Right lobe of liver (tissue), 4 donors: Measurements from ENCODE around the gene LRRC1.

Source experiments
- CTCF ChIP-seq, 4 donors: fragments of 200-600 bp in 3 of 4; fragments of 450-650 bp in 1 of 4; IDR thresholded peaks; one replicate each; pipeline versions ENCODE4 v1.5.1 to v1.8.0; 2016 to 2022; ENCODE audit warnings: antibody characterized with exemption in 4 of 4, mild to moderate bottlenecking in 2 of 4
- POLR2A ChIP-seq: fragments of 450-650 bp; IDR thresholded peaks from one replicate; pipeline ENCODE4 v1.6.1; 2017; ENCODE audit warnings: antibody characterized with exemption, mild to moderate bottlenecking
- donor health status: DM: no; HTN: no; CAD: no.
- donor health status: DM: no; HTN: no; CAD: no.
- donor health status: DM: no; HTN: yes; CAD: no.

GRCh38 chr6:53928641-53929040 lies 133.8 kb downstream of the LRRC1 start:
- TF ChIP-seq POLR2A (no peak), CTCF (IDR thresholded peaks at IDR 0.05) (no peak)
